ENCODE measurements around the gene IBA57.

DNA sequence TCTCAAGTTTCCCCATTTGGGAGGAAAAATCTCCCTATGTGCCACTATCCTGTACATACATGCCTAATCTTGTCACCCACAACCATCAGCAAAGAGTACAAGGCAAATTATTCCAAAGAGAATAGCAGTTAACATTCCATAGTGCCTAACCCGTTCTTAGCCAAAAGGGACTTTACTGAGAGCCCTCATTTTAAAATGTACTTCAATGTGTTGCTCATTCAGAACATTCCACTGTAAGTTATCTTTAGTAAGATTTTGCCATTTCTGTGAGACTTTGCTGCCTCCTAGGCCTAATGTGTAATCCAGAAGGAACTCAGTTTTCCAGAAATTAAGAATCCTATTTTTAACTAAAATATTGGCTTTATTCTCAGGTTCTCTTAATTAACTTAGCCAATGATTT is 45.3 kb upstream of the IBA57 start:
- TF ChIP-seq, protein P1, sequence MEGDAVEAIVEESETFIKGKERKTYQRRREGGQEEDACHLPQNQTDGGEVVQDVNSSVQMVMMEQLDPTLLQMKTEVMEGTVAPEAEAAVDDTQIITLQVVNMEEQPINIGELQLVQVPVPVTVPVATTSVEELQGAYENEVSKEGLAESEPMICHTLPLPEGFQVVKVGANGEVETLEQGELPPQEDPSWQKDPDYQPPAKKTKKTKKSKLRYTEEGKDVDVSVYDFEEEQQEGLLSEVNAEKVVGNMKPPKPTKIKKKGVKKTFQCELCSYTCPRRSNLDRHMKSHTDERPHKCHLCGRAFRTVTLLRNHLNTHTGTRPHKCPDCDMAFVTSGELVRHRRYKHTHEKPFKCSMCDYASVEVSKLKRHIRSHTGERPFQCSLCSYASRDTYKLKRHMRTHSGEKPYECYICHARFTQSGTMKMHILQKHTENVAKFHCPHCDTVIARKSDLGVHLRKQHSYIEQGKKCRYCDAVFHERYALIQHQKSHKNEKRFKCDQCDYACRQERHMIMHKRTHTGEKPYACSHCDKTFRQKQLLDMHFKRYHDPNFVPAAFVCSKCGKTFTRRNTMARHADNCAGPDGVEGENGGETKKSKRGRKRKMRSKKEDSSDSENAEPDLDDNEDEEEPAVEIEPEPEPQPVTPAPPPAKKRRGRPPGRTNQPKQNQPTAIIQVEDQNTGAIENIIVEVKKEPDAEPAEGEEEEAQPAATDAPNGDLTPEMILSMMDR (IDR thresholded peaks at IDR 0.05): no peak
- TF ChIP-seq POLR2A (IDR thresholded peaks at IDR 0.05): no peak

Measured in Peyer's patch (tissue), 4 donors.